Osteoblast (primary cell): Measurements from ENCODE around the gene MTTP. TPM values are rescaled to one million over a fixed set of nuclear protein-coding genes. Genes with fewer than 3 reads are reported as not detected.

Source experiments
- DNase-seq: peaks from one replicate; pipeline ENCODE4 v3.0.0; 2011; ENCODE audit warnings: low spot score, mixed read lengths; ENCODE audit not compliant: insufficient read length; ENCODE audit errors: missing footprints
- H2AFZ ChIP-seq: 2 replicates; pipeline ENCODE4 v1.6.0; 2011; ENCODE audit warnings: mild to moderate bottlenecking, low read length
- H3K27ac ChIP-seq: 2 replicates; pipeline ENCODE4 v1.5.1; 2011; ENCODE audit warnings: mild to moderate bottlenecking, low read depth, low read length, moderate library complexity
- H3K27me3 ChIP-seq: 2 replicates; pipeline ENCODE4 v1.6.0; 2012; ENCODE audit warnings: mild to moderate bottlenecking, control low read depth, inconsistent platforms, low read length, moderate library complexity; ENCODE audit not compliant: insufficient read depth
- H3K36me3 ChIP-seq: 2 replicates; pipeline ENCODE4 v1.5.1; 2011; ENCODE audit warnings: mild to moderate bottlenecking, low read length, control low read depth, moderate library complexity; ENCODE audit not compliant: insufficient read depth
- H3K4me1 ChIP-seq: 2 replicates; pipeline ENCODE4 v1.5.1; 2011; ENCODE audit warnings: mild to moderate bottlenecking, low read length, control low read depth, moderate library complexity; ENCODE audit not compliant: insufficient read depth
- H3K4me2 ChIP-seq: 2 replicates; pipeline ENCODE4 v1.6.0; 2011; ENCODE audit warnings: mild to moderate bottlenecking, low read length; ENCODE audit not compliant: insufficient read depth
- H3K4me3 ChIP-seq: fragments of 200-600 bp; sonication (generic); 3 replicates; pipeline ENCODE4 v1.5.1; 2012; ENCODE audit warnings: mild to moderate bottlenecking, low read length, inconsistent platforms; ENCODE audit not compliant: insufficient read depth
- H3K79me2 ChIP-seq: 2 replicates; pipeline ENCODE4 v1.6.0; 2012; ENCODE audit warnings: mild to moderate bottlenecking, low read length, control low read depth, inconsistent platforms; ENCODE audit not compliant: insufficient read depth
- H3K9me3 ChIP-seq: 2 replicates; pipeline ENCODE4 v1.5.1; 2011; ENCODE audit warnings: low read depth, low read length, control low read depth
- H4K20me1 ChIP-seq: 2 replicates; pipeline ENCODE4 v1.6.0; 2012; ENCODE audit warnings: mild to moderate bottlenecking, low read length, control low read depth; ENCODE audit not compliant: insufficient read depth
- CTCF ChIP-seq: IDR thresholded peaks from 2 replicates; pipeline ENCODE4 v1.5.1; 2011; ENCODE audit warnings: mild to moderate bottlenecking, low read depth, low read length, moderate library complexity; ENCODE audit errors: extremely low read depth
- total RNA-seq: library from RNA; depleted of rRNA; stranded (reverse); fragments of >200 nt; gene quantifications from 2 replicates; pipeline ENCODE4 v1.2.3, GENCODE V29; 2012

The MTTP gene
- total RNA-seq, 1 donor = not detected

GRCh38 chr4:99608417-99608816 is 33.8 kb downstream of the MTTP start:
- Histone ChIP-seq H3K4me3 (no peak overlapping the region), H3K36me3 (no peaks in the 10 kb centered on the region), H2AFZ (no peak overlapping the region), H3K27ac (no peak overlapping the region), H3K9me3 (no peaks in the 10 kb centered on the region), H4K20me1 (no peaks in the 10 kb centered on the region), H3K4me2 (no peak overlapping the region), H3K27me3 (no peaks in the 10 kb centered on the region), H3K4me1 (no peaks in the 10 kb centered on the region), H3K79me2 (no peaks in the 10 kb centered on the region)
- DNase-seq = no peak
- TF ChIP-seq CTCF = no peak

- H3K36me3 ChIP-seq = no peaks in the 10 kb centered on the region
- H3K4me1 ChIP-seq = no peaks in the 10 kb centered on the region
Measured at GRCh38 chr4:99610605-99611175, 36.1 kb downstream of the MTTP start.

GRCh38 chr4:99612281-99612680 is 37.7 kb downstream of the MTTP start:
- Histone ChIP-seq H3K27ac (no peak overlapping the region), H3K36me3 (no peaks in the 10 kb centered on the region), H3K4me1 (no peaks in the 10 kb centered on the region), H3K79me2 (no peaks in the 10 kb centered on the region), H3K4me3 (no peak overlapping the region), H3K9me3 (no peaks in the 10 kb centered on the region), H3K4me2 (no peak overlapping the region), H4K20me1 (no peaks in the 10 kb centered on the region), H2AFZ (no peak overlapping the region), H3K27me3 (no peaks in the 10 kb centered on the region)
- TF ChIP-seq CTCF = no peak
- no peak for DNase-seq

More at GRCh38 chr4:99610605-99611175, 36.1 kb downstream of the MTTP start:
- DNase-seq = no peak
- no peaks in the 10 kb centered on the region for H4K20me1 ChIP-seq
- no peaks in the 10 kb centered on the region for H3K79me2 ChIP-seq
- no peak overlapping the region for H3K4me2 ChIP-seq
- H2AFZ ChIP-seq = no peak overlapping the region
- no peak overlapping the region for H3K4me3 ChIP-seq
- no peak overlapping the region for H3K27ac ChIP-seq
- H3K9me3 ChIP-seq = no peaks in the 10 kb centered on the region
- no peak for TF ChIP-seq CTCF
- no peaks in the 10 kb centered on the region for H3K27me3 ChIP-seq

GRCh38 chr4:99612704-99613103 is 38.1 kb downstream of the MTTP start:
- H3K4me1 ChIP-seq = no peaks in the 10 kb centered on the region
- H4K20me1 ChIP-seq = no peaks in the 10 kb centered on the region
- H3K79me2 ChIP-seq = no peaks in the 10 kb centered on the region
- H3K27ac ChIP-seq = no peak overlapping the region
- H3K9me3 ChIP-seq = no peaks in the 10 kb centered on the region
- H3K4me2 ChIP-seq = no peak overlapping the region
- no peak for TF ChIP-seq CTCF
- H3K4me3 ChIP-seq = no peak overlapping the region
- no peaks in the 10 kb centered on the region for H3K27me3 ChIP-seq
- no peak overlapping the region for H2AFZ ChIP-seq
- no peak for DNase-seq
- H3K36me3 ChIP-seq = no peaks in the 10 kb centered on the region
